ENCODE data around the gene STPG1.

GRCh38 chr1:24409535-24409934 is 4.0 kb downstream of the STPG1 start:
- TF ChIP-seq CTCF (IDR thresholded peaks at IDR 0.05; ENCODE audit: insufficient read depth, low read length, poor library complexity, severe bottlenecking): no peak
- TF ChIP-seq EZH2phosphoT487 (conservative IDR thresholded peaks at IDR 0.05; ENCODE audit: low read length): no peak

All from SU-DHL-6 (cell line).